Stimulated activated CD4-positive, alpha-beta T cell treated with anti-CD3 and anti-CD28 coated beads, TNF-alpha, amount 100 ng/mL, for 48 hours (primary cell): ENCODE data around the gene ERP44.

Experiments
- DNase-seq, 3 donors: peaks; one replicate each; pipeline ENCODE4 v3.0.0-alpha.2; 2020; ENCODE audit warnings: low read depth in 3 of 3

The ERP44 gene

GRCh38 chr9:99936947-99937587 lies 161.7 kb downstream of the ERP44 start:
- no peak for DNase-seq

- DNase-seq, result no peak
These were observed 167.5 kb downstream of the ERP44 start for GRCh38 chr9:99931155-99931840.

GRCh38 chr9:99929652-99930051 lies 169.1 kb downstream of the ERP44 start:
- DNase-seq, result no peak
